RWPE2 (cell line): ENCODE results near the gene NUMBL.
"Not testable (repeated sequence)": the region's sequence is repeated elsewhere in the genome, so short reads cannot be mapped to it uniquely, and the experiment has no call there.

Experiments
- ATAC-seq: fragments of 200-7000 bp; cut with Tn5 transposase; 3 replicates; pipeline ENCODE4 v1.9.1; 2021; ENCODE audit warnings: low read depth
- DNase-seq: peaks from one replicate; pipeline ENCODE4 v3.0.0-alpha.2; 2020; ENCODE audit warnings: low spot score
- H3K27ac ChIP-seq: fragments of 450-650 bp; 2 replicates; pipeline ENCODE4 v1.5.1; 2017; ENCODE audit warnings: mild to moderate bottlenecking; ENCODE audit not compliant: poor library complexity, severe bottlenecking
- H3K27me3 ChIP-seq: fragments of 250-450 bp; sonication (Bioruptor Pico); 2 replicates; pipeline ENCODE4 v1.5.1; 2021; ENCODE audit warnings: mild to moderate bottlenecking, moderate library complexity; ENCODE audit not compliant: insufficient read depth, poor library complexity, severe bottlenecking
- H3K36me3 ChIP-seq: fragments of 250-450 bp; sonication (Bioruptor Pico); 2 replicates; pipeline ENCODE4 v1.5.1; 2020; ENCODE audit warnings: low read depth, mild to moderate bottlenecking, moderate library complexity
- H3K4me1 ChIP-seq: fragments of 250-450 bp; sonication (Bioruptor Pico); 2 replicates; pipeline ENCODE4 v1.5.1; 2021; ENCODE audit warnings: mild to moderate bottlenecking, moderate library complexity; ENCODE audit not compliant: insufficient read depth, poor library complexity, severe bottlenecking
- H3K4me3 ChIP-seq: fragments of 250-450 bp; sonication (Bioruptor Pico); 2 replicates; pipeline ENCODE4 v1.5.1; 2021; ENCODE audit warnings: mild to moderate bottlenecking, moderate library complexity; ENCODE audit not compliant: severe bottlenecking
- H3K9me3 ChIP-seq: fragments of 250-450 bp; sonication (Bioruptor Pico); 2 replicates; pipeline ENCODE4 v1.5.1; 2021; ENCODE audit warnings: mild to moderate bottlenecking, moderate library complexity; ENCODE audit not compliant: severe bottlenecking
- CTCF ChIP-seq: fragments of 450-650 bp; IDR thresholded peaks from one replicate; pipeline ENCODE4 v1.5.1; 2017; ENCODE audit warnings: mild to moderate bottlenecking, moderate library complexity; ENCODE audit not compliant: poor library complexity, severe bottlenecking

Gene NUMBL

GRCh38 chr19:40735013-40735771 is 44.7 kb upstream of the NUMBL start:
- TF ChIP-seq CTCF, result no peak
- no peaks in the 10 kb centered on the region for H3K27me3 ChIP-seq
- H3K4me3 ChIP-seq, result no peak overlapping the region
- peaks cover 87% of the 10 kb centered on the region for H3K36me3 ChIP-seq
- no peak overlapping the region for H3K27ac ChIP-seq
- no peaks in the 10 kb centered on the region for H3K4me1 ChIP-seq
- DNase-seq (no peak), ATAC-seq (no peak)
- no peaks in the 10 kb centered on the region for H3K9me3 ChIP-seq

- no peak overlapping the region for H3K4me3 ChIP-seq
- DNase-seq, result no peak
- peaks cover 87% of the 10 kb centered on the region for H3K36me3 ChIP-seq
- TF ChIP-seq CTCF, result no peak
- ATAC-seq, result no peak
- H3K27me3 ChIP-seq, result no peaks in the 10 kb centered on the region
- no peak overlapping the region for H3K27ac ChIP-seq
- H3K9me3 ChIP-seq, result no peaks in the 10 kb centered on the region
- H3K4me1 ChIP-seq, result no peaks in the 10 kb centered on the region
Measured at GRCh38 chr19:40733149-40733548, 42.7 kb upstream of the NUMBL start.

GRCh38 chr19:40732304-40732703 is 41.9 kb upstream of the NUMBL start:
- DNase-seq, H3K27ac ChIP-seq, H3K9me3 ChIP-seq, H3K27me3 ChIP-seq, H3K4me1 ChIP-seq, ATAC-seq, H3K4me3 ChIP-seq: not testable (repeated sequence)
- H3K36me3 ChIP-seq, result peaks cover 92% of the 10 kb centered on the region

GRCh38 chr19:40730065-40730464 is 39.6 kb upstream of the NUMBL start:
- H3K4me3 ChIP-seq, DNase-seq, ATAC-seq, H3K27ac ChIP-seq, H3K27me3 ChIP-seq, H3K4me1 ChIP-seq, H3K9me3 ChIP-seq: not testable (repeated sequence)
- H3K36me3 ChIP-seq, result peaks cover 95% of the 10 kb centered on the region

GRCh38 chr19:40726279-40726678 is 35.8 kb upstream of the NUMBL start:
- no peak for TF ChIP-seq CTCF
- Histone ChIP-seq H3K27me3 (no peaks in the 10 kb centered on the region), H3K4me1 (peaks cover 14% of the 10 kb centered on the region), H3K36me3 (peaks cover 100% of the 10 kb centered on the region), H3K4me3 (no peak overlapping the region), H3K27ac (no peak overlapping the region), H3K9me3 (no peaks in the 10 kb centered on the region)
- ATAC-seq (no peak), DNase-seq (no peak)

GRCh38 chr19:40724855-40725254 is 34.4 kb upstream of the NUMBL start:
- H3K36me3 ChIP-seq, result peaks cover 97% of the 10 kb centered on the region
- no peaks in the 10 kb centered on the region for H3K27me3 ChIP-seq
- no peaks in the 10 kb centered on the region for H3K9me3 ChIP-seq
- H3K27ac ChIP-seq, result no peak overlapping the region
- ATAC-seq (no peak), DNase-seq (no peak)
- peaks cover 25% of the 10 kb centered on the region for H3K4me1 ChIP-seq
- TF ChIP-seq CTCF, result no peak
- H3K4me3 ChIP-seq, result no peak overlapping the region
